K562 (cell line): ENCODE data around the gene RHO. TPM values are rescaled to one million over a fixed set of nuclear protein-coding genes. Genes with fewer than 3 reads are reported as not detected.

Source experiments
- ATAC-seq: fragments of 200-7000 bp; cut with Tn5 transposase; 3 replicates; pipeline ENCODE4 v1.9.1; 2020; ENCODE audit warnings: moderate library complexity
- BruUV-seq: library from RNA; stranded (reverse); fragments of 400-500 nt; replicated peaks from 2 replicates; lab custom pipeline; 2021; lab: Mats Ljungman, UMichigan
- CTCF ChIA-PET: fragments of 300-600 bp; formaldehyde crosslinking; extraction: SDS; loops from one replicate; lab custom pipeline; 2021; ENCODE audit warnings: low intra/inter-chr PET ratio; lab: Yijun Ruan, JAX
- POLR2A ChIA-PET: fragments of 300-600, 350-650 bp; sonication (Branson Sonifier 250); formaldehyde crosslinking; extraction: SDS; loops from one replicate; lab custom pipeline; 2021; ENCODE audit warnings: antibody characterized with exemption, inconsistent platforms; lab: Yijun Ruan, JAX
- DNase-seq, 4 experiments: peaks; one replicate each; pipeline versions ENCODE4 v3.0.0 to v3.0.0-alpha.2; 2011 to 2018; ENCODE audit warnings: low spot score in 3 of 4, mixed read lengths in 3 of 4; ENCODE audit errors: extremely low read depth in 1 of 4
- FAIRE-seq: peaks from 2 replicates; lab custom pipeline; 2011; peaks lifted over from hg19 to GRCh38; lab: Jason Lieb, UNC
- H2AFZ ChIP-seq: 2 replicates; pipeline ENCODE4 v1.6.0; 2011; ENCODE audit warnings: low read depth, low read length, control low read depth, inconsistent platforms
- H3K27ac ChIP-seq: fragments of 200-600 bp; 3 replicates; pipeline ENCODE4 v1.8.0; 2011; ENCODE audit warnings: low read depth, mild to moderate bottlenecking, control low read depth, inconsistent platforms, low read length, moderate library complexity, mixed read lengths; ENCODE audit errors: extremely low read depth
- H3K27me3 ChIP-seq, 2 experiments: fragments of 300-600 bp in 1 of 2; 2 replicates in 1 of 2; 3 replicates in 1 of 2; pipeline versions ENCODE4 v1.6.0 to v1.8.0; 2011; ENCODE audit warnings: inconsistent platforms in 2 of 2, low read length in 2 of 2, mild to moderate bottlenecking in 1 of 2, mixed read lengths in 1 of 2, moderate library complexity in 1 of 2; ENCODE audit not compliant: control insufficient read depth in 2 of 2, insufficient read depth in 2 of 2
- H3K36me3 ChIP-seq: fragments of 300-600 bp; 3 replicates; pipeline ENCODE4 v1.8.0; 2011; ENCODE audit warnings: mild to moderate bottlenecking, low read length, inconsistent platforms; ENCODE audit not compliant: control insufficient read depth, insufficient read depth
- H3K4me1 ChIP-seq, 2 experiments: fragments of 200-600 bp in 1 of 2; replicated peaks in 1 of 2; 2 replicates in 1 of 2; 3 replicates in 1 of 2; pipeline versions ENCODE4 v1.5.1 to v1.8.0; 2011; ENCODE audit warnings: inconsistent platforms in 2 of 2, low read length in 2 of 2, mild to moderate bottlenecking in 1 of 2, mixed read lengths in 1 of 2, moderate library complexity in 1 of 2; ENCODE audit not compliant: control insufficient read depth in 2 of 2, insufficient read depth in 2 of 2
- H3K4me2 ChIP-seq: 2 replicates; pipeline ENCODE4 v1.6.1; 2011; ENCODE audit warnings: low read length, control low read depth, inconsistent platforms, mixed read lengths; ENCODE audit not compliant: insufficient read depth
- H3K4me3 ChIP-seq: fragments of 200-600 bp; sonication (generic), shearing (Covaris generic); 2 replicates; pipeline ENCODE4 v1.5.1; 2016; ENCODE audit warnings: control low read depth, inconsistent platforms
- H3K79me2 ChIP-seq: fragments of 200-600 bp; 3 replicates; pipeline ENCODE4 v1.8.0; 2011; ENCODE audit warnings: low read length, inconsistent platforms; ENCODE audit not compliant: control insufficient read depth, insufficient read depth
- H3K9ac ChIP-seq, 2 experiments: 2 replicates each; pipeline versions ENCODE4 v1.6.0 to v1.6.1; 2011; ENCODE audit warnings: low read depth in 2 of 2, low read length in 2 of 2, control low read depth in 1 of 2, inconsistent platforms in 1 of 2, mild to moderate bottlenecking in 1 of 2, mixed read lengths in 1 of 2; ENCODE audit not compliant: insufficient read depth in 1 of 2
- H3K9me1 ChIP-seq: one replicate; pipeline ENCODE4 v1.6.0; 2011; ENCODE audit warnings: inconsistent platforms, mild to moderate bottlenecking, low read length, moderate library complexity; ENCODE audit not compliant: control insufficient read depth, insufficient read depth
- H3K9me3 ChIP-seq: replicated peaks from 2 replicates; pipeline ENCODE4 v1.5.1; 2011; ENCODE audit warnings: low read depth, low read length, inconsistent platforms; ENCODE audit not compliant: control insufficient read depth, insufficient read depth
- H4K20me1 ChIP-seq: replicated peaks from 2 replicates; pipeline ENCODE4 v1.6.1; 2011; ENCODE audit warnings: low read length, inconsistent platforms, mixed read lengths; ENCODE audit not compliant: control insufficient read depth, insufficient read depth
- ATF2 ChIP-seq: sonication (generic); formaldehyde crosslinking; IDR thresholded peaks from 2 replicates; pipeline ENCODE4 v1.8.1; 2022; ENCODE audit warnings: missing genetic modification reagents
- E2F5 ChIP-seq: sonication (generic); formaldehyde crosslinking; IDR thresholded peaks from 2 replicates; pipeline ENCODE4 v1.8.0; 2022; ENCODE audit warnings: mild to moderate bottlenecking, missing genetic modification reagents
- NFRKB ChIP-seq: fragments of 450-650 bp; IDR thresholded peaks from 2 replicates; pipeline ENCODE4 v1.6.1; 2016; ENCODE audit warnings: low read depth
- ZNF764 ChIP-seq: fragments of 250-450 bp; sonication (Bioruptor Pico); IDR thresholded peaks from 2 replicates; pipeline ENCODE4 v1.4.0; 2020; ENCODE audit warnings: low read depth, mild to moderate bottlenecking, moderate library complexity
- WGBS: fragments of 100-300 bp; shearing (Covaris generic); methylation state at CpG from one replicate; pipeline ENCODE4 v1.1.6; 2016; ENCODE audit warnings: low coverage, mixed read lengths; ENCODE audit not compliant: insufficient coverage; ENCODE audit errors: missing lambda C conversion rate; 5-methylcytosine and 5-hydroxymethylcytosine counted together
- in situ Hi-C: fragments of 300-500 bp; cut with MboI; formaldehyde crosslinking; loops from 4 replicates; pipeline ENCODE4 v1.15.0; 2018; ENCODE audit warnings: inconsistent platforms, mixed read lengths
- intact Hi-C: fragments of 100-400 bp; cut with micrococcal nuclease; formaldehyde crosslinking; loops from 2 replicates; pipeline ENCODE4 v1.14.2; 2022
- polyA plus RNA-seq, 8 experiments: library from polyadenylated mRNA; depleted of rRNA in 4 of 8; stranded (reverse) in 5 of 8; unstranded in 3 of 8; fragments of >200 nt; fragmentation: Nextera tagmentation in 2 of 8; fragmentation: Illumina TruSeq in 1 of 8; extraction: Ambion mirVana in 2 of 8; extraction: Trizol in 1 of 8; gene quantifications; 2 replicates each; pipeline versions ENCODE4 v1.2.1 to v1.2.3, GENCODE V29; 2011 to 2014; ENCODE audit warnings: inconsistent platforms in 1 of 8, missing spikeins in 1 of 8
- total RNA-seq, 7 experiments: library from RNA; depleted of rRNA in 6 of 7; stranded (reverse); fragments of >200 nt in 6 of 7; fragmentation: Illumina TruSeq in 2 of 7; extraction: Trizol in 2 of 7; gene quantifications; 2 replicates each; pipeline versions ENCODE4 v1.2.1 to v1.2.3, GENCODE V29; 2011 to 2021; ENCODE audit warnings: low replicate concordance in 1 of 7

RHO gene
- total and polyA plus RNA-seq, 9 of the 15 experiments (the other 6 are each of a cell fraction or from before 2014, with no cell fraction given): not detected

GRCh38 chr3:129503471-129504291 lies 24.8 kb upstream of the RHO start (continued):
- TF ChIP-seq ZNF764 (CRISPR knock-in tag): no peak
- TF ChIP-seq NFRKB: no peak
- TF ChIP-seq E2F5 (CRISPR knock-in tag): no peak

- H3K36me3 ChIP-seq: 0 out of 3 replicates have a peak, but pooled peaks cover 3% of the 10 kb centered on the region
- H3K4me2 ChIP-seq: no peak overlapping the region
- ChIA-PET POLR2A (interaction anchor here (0.9 kb wide), 1 partner anchor 12 kb away, joined by 3 read pairs; no protein-coding TSS in a partner anchor), CTCF (no interaction called here)
- H3K79me2 ChIP-seq: no peaks in the 10 kb centered on the region
- no peaks in the 10 kb centered on the region for H4K20me1 ChIP-seq
- H3K4me3 ChIP-seq: no peak overlapping the region
- FAIRE-seq (no peak), ATAC-seq (no peak), DNase-seq (no peak)
- no peaks in the 10 kb centered on the region for H3K9me3 ChIP-seq
- no peak overlapping the region for H3K9ac ChIP-seq
- H3K4me1 ChIP-seq: no peaks in the 10 kb centered on the region; a peak in 1 of 5 replicates
- no peak overlapping the region for H2AFZ ChIP-seq
- no peaks in the 10 kb centered on the region for H3K27me3 ChIP-seq
- intact Hi-C loops: no loop called here
- BruUV-seq: no TSS peak
- no peaks in the 10 kb centered on the region for H3K9me1 ChIP-seq
- in situ Hi-C loops: no loop called here
- H3K27ac ChIP-seq: no peak overlapping the region
- 31% methylated on average over 3 of the region's 5 CpGs for WGBS
- TF ChIP-seq ATF2 (CRISPR knock-in tag): no peak
These were observed 23.9 kb upstream of the RHO start for GRCh38 chr3:129504471-129505100.
